Aorta (tissue), 5 donors: Measurements from ENCODE around the gene COL25A1. TPM values are rescaled to one million over a fixed set of nuclear protein-coding genes. Genes with fewer than 3 reads are reported as not detected.
A peak's percentile ranks its signal among the peaks of the same experiment; 100 is the strongest.
"Not testable (repeated sequence)": the region's sequence is repeated elsewhere in the genome, so short reads cannot be mapped to it uniquely, and the experiment has no call there.

Experiments used
- ATAC-seq: fragments of 200-7000 bp; cut with Tn5 transposase; one replicate; pipeline ENCODE4 v1.9.1; 2022; ENCODE audit warnings: moderate library complexity; ENCODE audit not compliant: low FRiP score
- DNase-seq, 2 donors: peaks; one replicate each; pipeline ENCODE4 v3.0.0-alpha.2; 2020
- H3K27ac ChIP-seq, 2 donors: one replicate each; pipeline ENCODE4 v1.5.1; 2013; ENCODE audit warnings: low read length in 2 of 2, mild to moderate bottlenecking in 2 of 2, moderate library complexity in 2 of 2, control low read depth in 1 of 2, inconsistent platforms in 1 of 2, low read depth in 1 of 2
- H3K27me3 ChIP-seq, 2 donors: one replicate each; pipeline ENCODE4 v1.6.1; 2013; ENCODE audit warnings: control low read depth in 1 of 2, low read length in 1 of 2, mild to moderate bottlenecking in 1 of 2, moderate library complexity in 1 of 2; ENCODE audit not compliant: insufficient read depth in 2 of 2, control insufficient read depth in 1 of 2
- H3K36me3 ChIP-seq, 2 donors: one replicate each; pipeline ENCODE4 v1.6.1; 2013; ENCODE audit warnings: control low read depth in 1 of 2, low read length in 1 of 2, mild to moderate bottlenecking in 1 of 2; ENCODE audit not compliant: insufficient read depth in 2 of 2, control insufficient read depth in 1 of 2
- H3K4me1 ChIP-seq, 2 donors: one replicate each; pipeline ENCODE4 v1.6.1; 2013; ENCODE audit warnings: low read length in 2 of 2, control low read depth in 1 of 2, mild to moderate bottlenecking in 1 of 2, moderate library complexity in 1 of 2; ENCODE audit not compliant: insufficient read depth in 2 of 2, control insufficient read depth in 1 of 2
- H3K4me3 ChIP-seq, 2 donors: one replicate each; pipeline ENCODE4 v1.5.1; 2013; ENCODE audit warnings: low read length in 2 of 2, control low read depth in 1 of 2, mild to moderate bottlenecking in 1 of 2
- H3K9me3 ChIP-seq: one replicate; pipeline ENCODE4 v1.6.1; 2013; ENCODE audit warnings: mild to moderate bottlenecking, low read length; ENCODE audit not compliant: control insufficient read depth
- WGBS, 2 donors: extraction: QIAGEN DNeasy Blood & Tissue Kit; methylation state at CpG; one replicate each; pipeline ENCODE4 v1.1.7; 2013; 5-methylcytosine and 5-hydroxymethylcytosine counted together
- intact Hi-C, 2 donors: fragments of 100-400 bp; cut with DNase I; formaldehyde crosslinking; loops; one replicate each; pipeline versions ENCODE4 v1.14.2 to v1.15.0; 2022
- polyA plus RNA-seq, 2 donors: library from polyadenylated mRNA; stranded (reverse); fragments of 200-250 nt; gene quantifications; one replicate each; pipeline ENCODE4 v1.2.3, GENCODE V29; 2013
- total RNA-seq, 2 donors: library from RNA; stranded (reverse); fragmentation: NEBNext Ultra II Directional; extraction: Animal tissue kit (Norgen Biotek cat#: 25700); gene quantifications; one replicate each; pipeline ENCODE4 v1.2.1, GENCODE V29; 2021
- donor health status: healthy with polysubstance abuse.
- donor health status: Bipolar disorder and iron deficiency.
- donor health status: DM: no; HTN: no; CAD: no.
- donor health status: DM: no; HTN: no; CAD: no.
- donor health status: DM: yes; HTN: yes; CAD: no.

Gene COL25A1
- total and polyA plus RNA-seq, 4 donors, result 0.08 to 8.1 (median 1.3) TPM

DNA sequence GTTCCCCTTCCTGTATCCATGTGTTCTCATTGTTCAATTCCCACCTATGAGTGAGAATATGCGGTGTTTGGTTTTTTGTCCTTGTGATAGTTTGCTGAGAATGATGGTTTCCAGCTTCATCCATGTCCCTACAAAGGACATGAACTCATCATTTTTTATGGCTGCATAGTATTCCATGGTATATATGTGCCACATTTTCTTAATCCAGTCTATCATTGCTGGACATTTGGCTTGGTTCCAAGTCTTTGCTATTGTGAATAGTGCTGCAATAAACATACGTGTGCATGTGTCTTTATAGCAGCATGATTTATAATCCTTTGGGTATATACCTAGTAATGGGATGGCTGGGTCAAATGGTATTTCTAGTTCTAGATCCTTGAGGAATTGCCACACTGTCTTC lies 194.2 kb downstream of the COL25A1 start:
- H3K27me3 ChIP-seq, intact Hi-C loops, H3K36me3 ChIP-seq, H3K9me3 ChIP-seq, H3K27ac ChIP-seq, H3K4me1 ChIP-seq, H3K4me3 ChIP-seq, DNase-seq, ATAC-seq: not testable (repeated sequence)
- WGBS, 2 donors, result no CpG with 5 or more reads among the region's 2 CpGs

GRCh38 chr4:109094056-109094455 lies 208.4 kb downstream of the COL25A1 start:
- Histone ChIP-seq H3K4me3 (no peak overlapping the region), H3K27me3 (no peaks in the 10 kb centered on the region), H3K4me1 (no peaks in the 10 kb centered on the region), H3K9me3 (no peaks in the 10 kb centered on the region), H3K27ac (no peak overlapping the region), H3K36me3 (no peaks in the 10 kb centered on the region)
- intact Hi-C loops, result no loop called here
- WGBS, 2 donors, result 92 to 96% methylated on average over 1 of the region's 1 CpG
- ATAC-seq, result no peak
- DNase-seq, result no peak

GRCh38 chr4:109091727-109092409 lies 210.6 kb downstream of the COL25A1 start:
- H3K36me3 ChIP-seq, result no peaks in the 10 kb centered on the region
- 34 to 40% methylated on average over 9 of the region's 9 CpGs for WGBS, 2 donors
- H3K27me3 ChIP-seq, result no peaks in the 10 kb centered on the region
- H3K4me3 ChIP-seq, result no peak overlapping the region
- intact Hi-C loops, result no loop called here
- no peak overlapping the region for H3K27ac ChIP-seq
- ATAC-seq (no peak), DNase-seq (no peak)
- no peaks in the 10 kb centered on the region for H3K4me1 ChIP-seq
- H3K9me3 ChIP-seq, result no peaks in the 10 kb centered on the region

DNA sequence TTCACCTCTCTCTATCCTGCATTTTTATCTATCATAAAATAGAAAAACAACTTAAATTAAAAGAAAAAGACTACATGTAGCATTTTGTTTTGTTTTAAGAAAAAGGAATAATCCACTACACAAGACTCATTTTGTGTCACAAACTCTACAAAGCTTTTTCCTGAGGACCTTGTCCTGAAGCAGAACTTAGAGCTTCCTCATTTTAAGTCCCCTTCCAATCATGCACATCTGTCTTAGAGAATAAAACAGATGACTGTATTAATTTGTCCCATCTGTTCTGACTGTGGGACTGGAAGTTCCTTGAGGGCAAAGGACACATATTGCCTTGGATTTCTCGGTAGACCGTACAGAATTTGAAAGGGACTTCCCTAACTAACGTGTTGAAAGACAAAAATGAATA lies 218.5 kb downstream of the COL25A1 start:
- no peaks in the 10 kb centered on the region for H3K27me3 ChIP-seq
- intact Hi-C loops, result no loop called here
- no peak overlapping the region for H3K27ac ChIP-seq
- ATAC-seq (no peak), DNase-seq (no peak)
- 82 to 89% methylated on average over 3 of the region's 3 CpGs for WGBS, 2 donors
- H3K4me3 ChIP-seq, result no peak overlapping the region
- no peaks in the 10 kb centered on the region for H3K36me3 ChIP-seq
- H3K4me1 ChIP-seq, result no peaks in the 10 kb centered on the region
- H3K9me3 ChIP-seq, result no peaks in the 10 kb centered on the region

- DNase-seq (no peak), ATAC-seq (no peak)
- Histone ChIP-seq H3K4me1 (no peaks in the 10 kb centered on the region), H3K27ac (no peak overlapping the region), H3K36me3 (no peaks in the 10 kb centered on the region), H3K27me3 (no peaks in the 10 kb centered on the region), H3K9me3 (no peaks in the 10 kb centered on the region), H3K4me3 (no peak overlapping the region)
- intact Hi-C loops, result no loop called here
- 45 to 50% methylated on average over 4 of the region's 4 CpGs for WGBS, 2 donors
Measured at GRCh38 chr4:109079731-109080130, 222.7 kb downstream of the COL25A1 start.

DNA sequence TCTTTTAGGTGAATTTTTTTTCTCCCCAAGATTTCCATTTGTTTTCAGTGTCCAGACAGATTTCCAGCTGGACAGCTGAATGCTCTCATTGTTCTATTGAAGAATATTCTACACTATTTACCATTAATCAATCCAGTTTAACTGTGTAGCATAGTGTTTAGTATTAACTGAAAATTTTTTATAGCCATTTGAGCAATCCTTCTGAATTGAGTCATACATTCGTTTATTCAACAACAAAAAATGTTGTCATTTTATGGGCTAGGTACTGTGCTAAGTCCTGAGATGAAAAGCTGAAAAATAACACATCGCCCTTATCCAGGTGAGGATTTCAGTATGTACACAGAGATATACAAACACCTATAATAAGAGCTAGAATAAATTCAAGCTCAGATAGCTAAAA lies 223.3 kb downstream of the COL25A1 start:
- no peaks in the 10 kb centered on the region for H3K4me1 ChIP-seq
- H3K27me3 ChIP-seq, result no peaks in the 10 kb centered on the region
- H3K27ac ChIP-seq, result no peak overlapping the region
- DNase-seq, result no peak
- no peaks in the 10 kb centered on the region for H3K36me3 ChIP-seq
- no peaks in the 10 kb centered on the region for H3K9me3 ChIP-seq
- no peak overlapping the region for H3K4me3 ChIP-seq
- ATAC-seq, result no peak
- intact Hi-C loops, result no loop called here
- WGBS, 2 donors, result 56 to 62% methylated on average over 2 of the region's 2 CpGs

- ATAC-seq (peak; percentile 33), DNase-seq (no peak)
- Histone ChIP-seq H3K27me3 (no peaks in the 10 kb centered on the region), H3K4me1 (no peaks in the 10 kb centered on the region), H3K27ac (no peak overlapping the region), H3K36me3 (no peaks in the 10 kb centered on the region), H3K4me3 (no peak overlapping the region), H3K9me3 (no peaks in the 10 kb centered on the region)
- 17 to 32% methylated on average over 1 of the region's 1 CpG for WGBS, 2 donors
- intact Hi-C loops, result no loop called here
Measured at GRCh38 chr4:109078724-109079123, 223.7 kb downstream of the COL25A1 start.

DNA sequence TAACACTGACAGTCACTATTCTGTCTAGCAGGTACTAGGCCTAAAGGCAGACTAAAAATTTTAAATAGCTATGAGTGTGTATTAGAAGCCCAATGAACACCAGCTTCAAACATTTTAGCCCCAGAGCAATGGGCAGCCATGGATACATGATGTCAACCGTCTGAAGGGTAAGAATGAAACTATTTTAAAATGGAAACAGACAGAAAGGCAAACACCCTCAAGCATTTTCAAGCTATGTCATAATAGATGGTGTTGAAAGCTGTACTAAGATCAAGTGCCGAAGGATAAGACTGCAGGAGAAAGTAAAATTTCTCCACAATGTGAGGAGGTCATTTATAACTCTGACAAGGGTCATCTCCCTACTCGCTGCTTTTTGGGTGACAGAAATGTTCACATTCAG lies 225.0 kb downstream of the COL25A1 start:
- DNase-seq, result no peak
- Histone ChIP-seq H3K4me1 (no peaks in the 10 kb centered on the region), H3K27me3 (no peaks in the 10 kb centered on the region), H3K9me3 (no peaks in the 10 kb centered on the region), H3K27ac (no peak overlapping the region), H3K36me3 (no peaks in the 10 kb centered on the region), H3K4me3 (no peak overlapping the region)
- no peak for ATAC-seq
- intact Hi-C loops, result no loop called here
- 85 to 88% methylated on average over 3 of the region's 3 CpGs for WGBS, 2 donors

DNA sequence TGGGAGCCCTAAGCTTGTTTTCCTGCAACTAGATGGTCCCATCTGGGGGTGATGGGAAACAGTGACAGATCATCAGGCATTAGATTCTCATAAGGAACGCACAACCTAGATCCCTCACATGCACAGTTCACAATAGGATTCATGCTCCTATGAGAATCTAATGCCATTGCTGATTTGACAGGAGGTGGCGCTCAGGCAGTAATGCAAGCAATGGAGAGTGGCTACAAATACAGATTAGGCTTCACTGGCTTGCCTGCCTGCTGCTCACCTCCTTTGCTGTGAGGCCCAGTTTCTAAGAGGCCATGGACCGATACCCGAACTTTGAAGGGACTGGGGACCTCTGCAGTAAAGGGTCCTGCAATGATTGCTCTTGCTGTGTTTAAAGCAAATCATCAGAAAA lies 225.7 kb downstream of the COL25A1 start:
- H3K4me3 ChIP-seq, ATAC-seq, H3K36me3 ChIP-seq, H3K27me3 ChIP-seq, intact Hi-C loops, DNase-seq, H3K27ac ChIP-seq, H3K4me1 ChIP-seq, H3K9me3 ChIP-seq: not testable (repeated sequence)
- WGBS, 2 donors, result 94 to 96% methylated on average over 4 of the region's 4 CpGs
